Measurements from ENCODE around the gene KIF5A. TPM values are rescaled to one million over a fixed set of nuclear protein-coding genes. Genes with fewer than 3 reads are reported as not detected.

Gene KIF5A
- total and polyA plus RNA-seq, 2 of the 4 experiments (the other 2 are of a cell fraction): 0.15 to 0.18 TPM

- no peak for TF ChIP-seq CTCF (conservative IDR thresholded peaks at IDR 0.05; ENCODE audit: low read depth, low read length)
- no peak for TF ChIP-seq FOS (IDR thresholded peaks at IDR 0.05; ENCODE audit: low read depth, low read length)
- no peak for TF ChIP-seq CHD1 (IDR thresholded peaks at IDR 0.05; ENCODE audit: low read depth, low read length)
- no peak for TF ChIP-seq MAFK (IDR thresholded peaks at IDR 0.05; ENCODE audit: low read depth, low read length)
- no peak for TF ChIP-seq SMC3 (IDR thresholded peaks at IDR 0.05; ENCODE audit: low read depth, low read length)
- no peak for TF ChIP-seq RAD21 (IDR thresholded peaks at IDR 0.05; ENCODE audit: low read length)
These were observed 72.7 kb downstream of the KIF5A start (continued) for GRCh38 chr12:57622293-57623245.
